Coronary artery (tissue), 2 donors: Measurements from ENCODE around the gene SPCS1.

Source experiments
- DNase-seq: peaks from one replicate; pipeline ENCODE4 v3.0.0-alpha.2; 2017; ENCODE audit warnings: low spot score
- H3K27ac ChIP-seq, 2 donors: fragments of 200-600 bp; sonication (generic); one replicate each; pipeline ENCODE4 v1.5.1; 2016 to 2019
- H3K4me3 ChIP-seq: fragments of 200-600 bp; sonication (generic); 2 replicates; pipeline ENCODE4 v1.5.1; 2016; ENCODE audit warnings: mild to moderate bottlenecking, moderate library complexity
- CTCF ChIP-seq: fragments of 200-600 bp; sonication (generic); IDR thresholded peaks from one replicate; pipeline ENCODE4 v1.5.1; 2019; ENCODE audit warnings: antibody characterized with exemption

Gene SPCS1

GRCh38 chr3:52754373-52754772 lies 48.5 kb downstream of the SPCS1 start:
- no peak for DNase-seq
- Histone ChIP-seq H3K4me3 (no peak overlapping the region), H3K27ac (no peak overlapping the region)
- no peak for TF ChIP-seq CTCF

- Histone ChIP-seq H3K27ac (no peak overlapping the region), H3K4me3 (no peak overlapping the region)
- no peak for TF ChIP-seq CTCF
- DNase-seq, result no peak
Observed at GRCh38 chr3:52756141-52756540, 50.2 kb downstream of the SPCS1 start.
